Left ventricle myocardium inferior (tissue), 1 donor: ENCODE data around the gene ARHGAP44. TPM values are rescaled to one million over a fixed set of nuclear protein-coding genes. Genes with fewer than 3 reads are reported as not detected.
"Not testable (repeated sequence)": the region's sequence is repeated elsewhere in the genome, so short reads cannot be mapped to it uniquely, and the experiment has no call there.

ENCODE experiments used
- DNase-seq: peaks from one replicate; pipeline ENCODE4 v3.0.0-alpha.2; 2020
- H3K27ac ChIP-seq: fragments of 200-600 bp; replicated peaks from 2 replicates; pipeline ENCODE4 v1.8.0; 2021
- H3K27me3 ChIP-seq: fragments of 200-600 bp; 2 replicates; pipeline ENCODE4 v1.8.0; 2021; ENCODE audit warnings: low read depth
- H3K36me3 ChIP-seq: fragments of 200-600 bp; 2 replicates; pipeline ENCODE4 v1.8.0; 2021
- H3K4me1 ChIP-seq: fragments of 200-600 bp; 2 replicates; pipeline ENCODE4 v1.8.0; 2021
- H3K4me3 ChIP-seq: fragments of 200-600 bp; 2 replicates; pipeline ENCODE4 v1.8.0; 2021; ENCODE audit warnings: mild to moderate bottlenecking, moderate library complexity
- H3K9me3 ChIP-seq: fragments of 200-600 bp; replicated peaks from 2 replicates; pipeline ENCODE4 v1.8.0; 2021
- CTCF ChIP-seq: fragments of 200-600 bp; IDR thresholded peaks from 2 replicates; pipeline ENCODE4 v1.8.0; 2021; ENCODE audit warnings: antibody characterized with exemption, mild to moderate bottlenecking, borderline replicate concordance
- intact Hi-C: fragments of 100-400 bp; cut with micrococcal nuclease; formaldehyde crosslinking; loops from one replicate; pipeline ENCODE4 v1.11.0; 2022
- total RNA-seq: library from RNA; stranded (reverse); fragmentation: NEBNext Ultra II Directional; extraction: Animal tissue kit (Norgen Biotek cat#: 25700); gene quantifications from one replicate; pipeline ENCODE4 v1.2.1, GENCODE V29; 2021
- donor health status: DM: no; HTN: yes; CAD: no; lungs with severe emphysema.

The ARHGAP44 gene
- total RNA-seq, 1 donor from 2014 or later = 7.2 TPM

GRCh38 chr17:12856416-12856815, 67.1 kb downstream of the ARHGAP44 start:
- intact Hi-C loops = no loop called here
- no peak for DNase-seq

GRCh38 chr17:12857592-12857991, 68.3 kb downstream of the ARHGAP44 start:
- intact Hi-C loops = no loop called here
- H3K27me3 ChIP-seq = no peaks in the 10 kb centered on the region
- no peak for DNase-seq

More at GRCh38 chr17:12856416-12856815, 67.1 kb downstream of the ARHGAP44 start:
- no peaks in the 10 kb centered on the region for H3K27me3 ChIP-seq
- TF ChIP-seq CTCF = no peak
- H3K4me3 ChIP-seq = no peak overlapping the region
- no peaks in the 10 kb centered on the region for H3K36me3 ChIP-seq
- H3K9me3 ChIP-seq = peaks cover 7% of the 10 kb centered on the region
- H3K27ac ChIP-seq = no peak overlapping the region
- no peaks in the 10 kb centered on the region for H3K4me1 ChIP-seq

GRCh38 chr17:12859520-12859919, 70.2 kb downstream of the ARHGAP44 start:
- H3K36me3 ChIP-seq = no peaks in the 10 kb centered on the region
- no peaks in the 10 kb centered on the region for H3K4me1 ChIP-seq
- H3K9me3 ChIP-seq = peaks cover 7% of the 10 kb centered on the region
- no peak overlapping the region for H3K27ac ChIP-seq
- TF ChIP-seq CTCF = no peak
- no peak for DNase-seq
- no peaks in the 10 kb centered on the region for H3K27me3 ChIP-seq
- intact Hi-C loops = no loop called here
- no peak overlapping the region for H3K4me3 ChIP-seq

More at GRCh38 chr17:12857592-12857991, 68.3 kb downstream of the ARHGAP44 start:
- Histone ChIP-seq H3K9me3 (peaks cover 7% of the 10 kb centered on the region), H3K27ac (no peak overlapping the region), H3K4me1 (no peaks in the 10 kb centered on the region), H3K36me3 (no peaks in the 10 kb centered on the region), H3K4me3 (no peak overlapping the region)
- TF ChIP-seq CTCF = no peak

GRCh38 chr17:12865769-12866168, 76.5 kb downstream of the ARHGAP44 start:
- TF ChIP-seq CTCF = no peak
- H3K9me3 ChIP-seq = no peaks in the 10 kb centered on the region
- no peaks in the 10 kb centered on the region for H3K27me3 ChIP-seq
- DNase-seq = no peak
- intact Hi-C loops = no loop called here
- no peak overlapping the region for H3K4me3 ChIP-seq
- no peaks in the 10 kb centered on the region for H3K4me1 ChIP-seq
- H3K36me3 ChIP-seq = no peaks in the 10 kb centered on the region
- H3K27ac ChIP-seq = no peak overlapping the region

- H3K9me3 ChIP-seq = no peaks in the 10 kb centered on the region
- no peak for TF ChIP-seq CTCF
- no peaks in the 10 kb centered on the region for H3K4me1 ChIP-seq
- DNase-seq = no peak
- no peak overlapping the region for H3K4me3 ChIP-seq
- H3K27ac ChIP-seq = no peak overlapping the region
- no peaks in the 10 kb centered on the region for H3K27me3 ChIP-seq
- no peaks in the 10 kb centered on the region for H3K36me3 ChIP-seq
- intact Hi-C loops = no loop called here
Observed at GRCh38 chr17:12866244-12866643, 76.9 kb downstream of the ARHGAP44 start.

GRCh38 chr17:12867726-12868125, 78.4 kb downstream of the ARHGAP44 start:
- Histone ChIP-seq H3K4me3 (no peak overlapping the region), H3K9me3 (peaks cover 9% of the 10 kb centered on the region), H3K4me1 (no peaks in the 10 kb centered on the region), H3K27ac (no peak overlapping the region), H3K27me3 (no peaks in the 10 kb centered on the region), H3K36me3 (no peaks in the 10 kb centered on the region)
- DNase-seq = no peak
- no peak for TF ChIP-seq CTCF
- intact Hi-C loops = no loop called here

GRCh38 chr17:12873415-12874125, 84.3 kb downstream of the ARHGAP44 start:
- intact Hi-C loops, H3K27me3 ChIP-seq, H3K9me3 ChIP-seq, DNase-seq, H3K27ac ChIP-seq, H3K4me1 ChIP-seq, H3K36me3 ChIP-seq, H3K4me3 ChIP-seq: not testable (repeated sequence)
